Measurements from ENCODE around the gene ATP6V1B1. TPM values are rescaled to one million over a fixed set of nuclear protein-coding genes. Genes with fewer than 3 reads are reported as not detected.

The ATP6V1B1 gene
- total RNA-seq, 4 donors from 2014 or later = 7.3 to 110 (median 55.0) TPM

DNA sequence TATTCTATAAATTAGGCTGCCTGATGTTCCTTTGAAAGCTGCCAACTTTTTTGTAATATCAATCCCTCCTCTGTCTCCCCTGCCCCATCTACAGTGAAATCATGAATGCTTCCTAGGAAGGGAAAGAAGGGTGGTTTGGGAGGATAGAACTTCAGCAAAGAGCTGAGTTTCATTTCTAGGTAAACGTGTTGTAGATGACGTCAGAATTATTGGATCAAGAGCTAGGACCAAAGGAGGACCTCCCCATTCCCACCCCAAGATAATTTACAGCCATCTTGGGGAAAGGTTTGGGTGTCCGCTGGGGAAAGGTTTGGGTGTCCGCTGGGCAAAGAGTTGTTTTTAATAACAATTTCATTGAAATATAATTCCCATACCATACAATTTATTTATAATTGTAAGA, 31.5 kb downstream of the ATP6V1B1 start:
- no peak overlapping the region for H3K4me3 ChIP-seq (ENCODE audit: low read depth, poor library complexity, severe bottlenecking)
- WGBS, 2 donors = 67 to 72% methylated on average over 4 of the region's 4 CpGs
- intact Hi-C loops (cut with DNase I; ENCODE audit: low total_unique reads) = no loop called here
- TF ChIP-seq, protein P1, sequence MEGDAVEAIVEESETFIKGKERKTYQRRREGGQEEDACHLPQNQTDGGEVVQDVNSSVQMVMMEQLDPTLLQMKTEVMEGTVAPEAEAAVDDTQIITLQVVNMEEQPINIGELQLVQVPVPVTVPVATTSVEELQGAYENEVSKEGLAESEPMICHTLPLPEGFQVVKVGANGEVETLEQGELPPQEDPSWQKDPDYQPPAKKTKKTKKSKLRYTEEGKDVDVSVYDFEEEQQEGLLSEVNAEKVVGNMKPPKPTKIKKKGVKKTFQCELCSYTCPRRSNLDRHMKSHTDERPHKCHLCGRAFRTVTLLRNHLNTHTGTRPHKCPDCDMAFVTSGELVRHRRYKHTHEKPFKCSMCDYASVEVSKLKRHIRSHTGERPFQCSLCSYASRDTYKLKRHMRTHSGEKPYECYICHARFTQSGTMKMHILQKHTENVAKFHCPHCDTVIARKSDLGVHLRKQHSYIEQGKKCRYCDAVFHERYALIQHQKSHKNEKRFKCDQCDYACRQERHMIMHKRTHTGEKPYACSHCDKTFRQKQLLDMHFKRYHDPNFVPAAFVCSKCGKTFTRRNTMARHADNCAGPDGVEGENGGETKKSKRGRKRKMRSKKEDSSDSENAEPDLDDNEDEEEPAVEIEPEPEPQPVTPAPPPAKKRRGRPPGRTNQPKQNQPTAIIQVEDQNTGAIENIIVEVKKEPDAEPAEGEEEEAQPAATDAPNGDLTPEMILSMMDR (IDR thresholded peaks at IDR 0.05) = no peak
- no peak for TF ChIP-seq POLR2A (IDR thresholded peaks at IDR 0.05)
- no peak for DNase-seq (ENCODE audit: low spot score in 2 of 2)

DNA sequence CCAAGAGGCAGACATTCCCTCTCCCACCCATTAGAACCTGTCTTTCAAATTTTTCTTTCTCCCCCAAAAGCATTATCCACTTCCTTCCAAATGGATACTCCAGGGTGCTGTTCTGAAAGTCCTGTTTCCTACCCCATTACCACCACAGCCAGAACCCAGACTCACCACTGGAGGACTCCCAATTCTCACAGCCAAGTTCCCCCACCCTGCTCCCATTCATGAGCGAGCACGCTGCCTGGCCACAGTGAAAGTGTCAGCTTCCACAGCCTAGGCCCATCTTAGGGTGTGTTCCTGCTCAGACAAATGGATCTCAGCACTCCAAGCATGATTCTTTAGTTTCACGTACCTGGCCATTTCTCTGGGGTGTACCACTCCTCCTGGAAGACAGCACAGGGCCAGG, 38.9 kb downstream of the ATP6V1B1 start:
- WGBS, 2 donors = 84 to 93% methylated on average over 3 of the region's 3 CpGs
- intact Hi-C loops (cut with DNase I; ENCODE audit: low total_unique reads) = no loop called here

DNA sequence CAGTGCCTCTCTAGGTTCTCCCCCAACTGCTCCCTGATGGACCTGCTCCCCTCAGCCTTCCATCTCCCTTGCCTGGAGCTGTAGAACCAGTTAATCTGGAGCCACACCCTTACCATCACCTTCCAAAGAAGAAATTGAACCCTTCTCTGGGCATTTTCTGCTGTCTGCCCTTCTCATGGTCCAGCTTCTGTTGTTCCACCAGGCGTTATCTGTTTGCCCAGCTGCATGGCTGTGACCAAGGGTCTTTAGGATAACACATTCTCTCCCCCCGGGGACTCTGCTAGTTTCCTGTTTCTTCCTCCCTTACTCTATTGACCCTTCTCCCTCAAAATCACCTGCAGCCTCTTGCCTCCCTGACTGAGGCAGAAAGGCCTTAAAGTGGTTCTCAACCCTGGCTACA, 39.5 kb downstream of the ATP6V1B1 start:
- TF ChIP-seq, protein P1 (IDR thresholded peaks at IDR 0.05) = no peak
- no peak for TF ChIP-seq POLR2A (IDR thresholded peaks at IDR 0.05)
- WGBS, 2 donors = 86 to 93% methylated on average over 2 of the region's 2 CpGs
- peak in 1 of 2 donors; percentile 52 for DNase-seq (ENCODE audit: low spot score in 2 of 2)
- intact Hi-C loops (cut with DNase I; ENCODE audit: low total_unique reads) = no loop called here
- H3K4me3 ChIP-seq (ENCODE audit: low read depth, poor library complexity, severe bottlenecking) = no peak overlapping the region

More for the DNA sequence above, 38.9 kb downstream of the ATP6V1B1 start:
- TF ChIP-seq, protein P1 (IDR thresholded peaks at IDR 0.05) = no peak
- no peak for TF ChIP-seq POLR2A (IDR thresholded peaks at IDR 0.05)
- DNase-seq (ENCODE audit: low spot score in 2 of 2) = peak in 1 of 2 donors; percentile 75
- no peak overlapping the region for H3K4me3 ChIP-seq (ENCODE audit: low read depth, poor library complexity, severe bottlenecking)

DNA sequence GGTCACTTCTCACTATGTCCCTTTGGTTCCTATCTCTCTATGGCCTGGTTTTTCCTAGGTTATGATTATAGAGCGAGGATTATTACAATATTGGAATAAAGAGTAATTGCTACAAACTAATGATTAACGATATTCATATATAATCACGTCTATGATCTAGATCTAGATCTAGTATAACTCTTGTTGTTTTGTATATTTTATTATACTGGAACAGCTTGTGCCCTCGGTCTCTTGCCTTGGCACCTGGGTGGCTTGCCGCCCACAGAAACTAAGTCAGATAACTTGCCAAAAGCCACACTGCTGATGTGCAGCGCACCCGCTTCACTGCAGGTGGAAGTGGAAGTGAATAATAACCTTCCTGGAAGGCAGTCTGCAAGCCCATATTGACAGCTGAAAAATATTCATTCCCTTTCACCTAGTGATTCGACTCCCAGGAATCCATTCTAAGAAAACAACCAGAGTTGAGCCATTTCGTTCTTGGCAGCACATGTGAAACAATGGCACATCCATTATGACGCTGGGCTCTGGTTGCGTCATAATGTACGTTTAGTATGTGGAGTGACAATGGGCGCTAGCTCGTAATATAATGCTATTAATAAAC, 42.0 kb downstream of the ATP6V1B1 start:
- no peak for TF ChIP-seq POLR2A (IDR thresholded peaks at IDR 0.05)
- TF ChIP-seq, protein P1 (IDR thresholded peaks at IDR 0.05) = no peak
- DNase-seq (ENCODE audit: low spot score in 2 of 2) = peak; percentile 59 to 90
- WGBS, 2 donors = 16% methylated on average over 14 of the region's 14 CpGs
- H3K4me3 ChIP-seq (ENCODE audit: low read depth, poor library complexity, severe bottlenecking) = no peak overlapping the region
- intact Hi-C loops (cut with DNase I; ENCODE audit: low total_unique reads) = no loop called here

DNA sequence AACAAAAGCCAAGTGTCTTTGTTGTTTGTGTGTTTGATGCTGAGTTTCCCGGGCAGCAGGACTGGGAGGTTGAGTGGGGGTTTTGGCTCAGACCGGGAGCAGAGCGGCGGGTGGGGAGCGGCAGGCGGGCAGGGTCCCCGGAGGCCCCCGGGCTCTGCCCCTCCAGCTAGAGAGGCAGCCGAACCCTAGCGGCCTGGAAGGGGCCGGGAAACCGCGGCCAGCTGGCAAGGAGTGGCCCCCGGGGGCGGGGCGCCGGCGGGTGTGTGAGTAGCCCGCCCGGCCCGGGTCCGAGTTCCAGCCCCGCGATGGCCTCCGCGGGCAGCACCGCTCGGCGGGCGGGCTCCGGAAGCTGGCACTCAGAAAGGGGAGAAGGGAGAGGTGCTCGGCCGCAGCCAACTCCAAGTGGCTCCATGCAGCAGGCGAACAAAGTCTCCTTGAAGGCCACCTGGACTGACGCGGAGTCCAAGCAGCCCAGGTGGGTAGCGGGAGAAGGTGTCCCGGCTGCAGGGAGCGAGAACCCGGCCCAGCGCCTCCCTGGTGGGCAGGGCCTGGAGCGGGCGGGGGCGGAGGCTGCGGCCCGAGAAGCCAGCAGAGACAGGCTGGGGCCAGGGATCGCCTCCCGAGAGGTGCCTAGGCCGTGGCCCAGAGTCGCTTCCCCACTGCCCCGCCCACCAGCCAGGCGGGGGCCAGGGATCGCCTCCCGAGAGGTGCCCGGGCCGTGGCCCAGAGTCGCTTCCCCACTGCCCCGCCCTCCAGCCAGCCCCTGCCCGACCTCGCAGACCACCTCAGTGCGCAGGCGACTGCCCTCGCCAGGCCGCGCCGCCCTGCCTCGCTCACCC, 42.9 kb downstream of the ATP6V1B1 start, which contains the start of gene ANKRD53:
ANKRD53 (plus strand) TSS at position 290 of the 839 bp plus-strand sequence; CDS start at position 306, 16 bp downstream.
- intact Hi-C loops (cut with DNase I; ENCODE audit: low total_unique reads) = no loop called here
- WGBS, 2 donors = 0 to 3% methylated on average over 25 to 49 of the region's 67 CpGs
- TF ChIP-seq POLR2A (IDR thresholded peaks at IDR 0.05) = no peak
- peak in 1 of 2 donors; percentile 91 for DNase-seq (ENCODE audit: low spot score in 2 of 2)
- H3K4me3 ChIP-seq (ENCODE audit: low read depth, poor library complexity, severe bottlenecking) = peak within 1 kb of the TSS; percentile 45

DNA sequence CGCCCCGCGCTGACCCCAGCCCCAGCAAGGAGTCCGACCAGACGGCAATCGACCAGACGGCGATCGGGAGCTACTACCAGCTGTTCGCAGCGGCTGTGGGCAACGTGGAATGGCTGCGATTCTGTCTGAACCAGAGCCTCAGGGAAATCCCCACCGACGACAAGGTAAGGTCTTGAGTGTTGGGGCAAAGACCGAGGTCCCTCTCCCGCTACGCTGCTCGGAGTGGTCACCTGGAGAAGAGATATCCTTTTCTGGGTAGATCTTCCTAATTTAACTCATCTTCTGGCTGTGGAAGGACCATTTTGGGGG, 43.4 kb downstream of the ATP6V1B1 start:
- WGBS, 2 donors = 45 to 68% methylated on average over 7 to 13 of the region's 19 CpGs
- peak overlapping the region; percentile 45 for H3K4me3 ChIP-seq (ENCODE audit: low read depth, poor library complexity, severe bottlenecking)
- TF ChIP-seq, protein P1 (IDR thresholded peaks at IDR 0.05) = no peak
- no peak for TF ChIP-seq POLR2A (IDR thresholded peaks at IDR 0.05)
- DNase-seq (ENCODE audit: low spot score in 2 of 2) = no peak
- intact Hi-C loops (cut with DNase I; ENCODE audit: low total_unique reads) = no loop called here
